ENCODE data around the gene GABRG3.

DNA sequence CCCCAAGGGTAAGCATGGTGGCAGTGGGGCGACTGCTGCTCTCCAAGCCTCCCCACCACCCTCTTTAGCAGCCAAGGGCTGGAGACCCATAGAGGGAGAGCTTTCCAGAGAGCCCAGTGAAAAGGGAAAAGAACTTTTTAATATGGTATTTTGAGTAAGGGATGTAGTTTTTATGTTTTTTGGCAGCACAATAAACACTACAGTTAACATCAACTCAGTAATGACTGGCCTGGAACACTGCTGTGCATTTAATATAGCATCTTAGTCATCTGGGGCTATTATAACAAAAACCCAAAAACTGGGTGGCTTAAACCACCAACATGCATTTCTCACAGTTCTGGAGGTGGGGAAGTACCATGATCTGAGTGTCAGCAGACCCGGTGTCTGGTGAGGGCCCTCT lies 495.8 kb downstream of the GABRG3 start:
- TF ChIP-seq CTCF (IDR thresholded peaks at IDR 0.05; ENCODE audit: poor library complexity) = no peak
- TF ChIP-seq EZH2 (IDR thresholded peaks at IDR 0.05; ENCODE audit: borderline replicate concordance) = no peak
